ENCODE data around the gene POC1A.

POC1A gene

DNA sequence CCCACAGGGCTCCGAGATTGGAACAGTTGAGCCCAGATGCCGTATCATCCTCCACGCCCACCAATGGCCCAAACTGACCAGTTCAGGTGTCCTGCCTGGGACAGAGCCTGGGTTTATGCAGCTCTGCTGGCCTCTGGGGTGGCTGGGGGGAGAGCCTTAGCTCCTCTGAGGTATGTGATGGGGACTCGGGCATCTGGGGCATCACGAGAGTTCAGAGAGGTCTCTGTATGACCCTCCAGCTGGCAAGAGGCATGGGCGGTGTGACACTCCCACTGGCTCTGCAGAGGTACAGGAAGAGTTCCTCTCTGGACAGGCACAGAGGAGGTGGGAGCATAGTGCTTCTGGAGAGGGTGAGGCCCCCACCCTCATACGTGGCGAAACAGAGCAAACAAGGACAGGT lies 71.3 kb downstream of the POC1A start:
- DNase-seq, result no peak

DNA sequence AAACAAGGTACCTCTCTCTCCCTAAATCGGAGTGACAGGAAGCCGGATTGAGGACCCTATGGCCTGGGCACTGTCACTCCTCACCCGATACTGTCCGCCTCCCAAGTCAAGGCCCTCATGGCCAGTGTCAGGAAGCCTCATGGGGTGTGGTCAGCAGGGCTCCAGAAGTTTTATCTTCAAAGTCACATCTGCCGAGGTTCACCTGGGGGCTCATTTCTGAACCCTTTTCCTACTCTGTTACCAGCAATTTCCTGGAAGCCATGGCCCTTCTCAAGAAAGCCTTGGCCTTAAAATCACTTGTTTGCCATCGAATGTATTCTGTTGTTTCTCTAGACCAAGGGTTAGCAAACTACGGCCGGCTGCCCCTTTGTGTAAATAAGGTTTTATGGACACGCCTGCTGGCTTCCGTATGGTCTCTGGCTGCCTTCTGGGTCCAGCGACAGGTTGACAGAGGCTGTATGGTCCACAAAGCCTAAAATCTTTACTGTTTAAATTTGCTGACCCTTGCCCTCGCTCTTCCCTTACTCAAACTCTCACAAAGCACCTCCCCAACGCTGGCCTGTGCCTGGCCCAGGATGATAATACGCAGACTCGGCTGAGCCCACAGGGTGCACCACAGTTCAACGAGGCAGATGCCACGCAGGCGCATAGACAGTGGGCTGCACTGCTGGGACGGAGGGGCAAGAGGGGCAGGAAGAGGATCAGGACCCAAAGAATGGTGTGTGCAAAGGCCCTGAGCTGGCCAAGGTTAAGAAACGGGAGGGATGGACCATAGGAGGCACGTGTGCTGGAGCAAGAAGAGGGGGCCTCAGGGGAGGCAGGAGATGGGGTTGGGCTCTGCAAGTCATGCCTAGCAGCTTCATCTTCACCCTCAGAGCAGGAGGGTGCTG lies 73.1 kb downstream of the POC1A start:
- no peak for DNase-seq

DNA sequence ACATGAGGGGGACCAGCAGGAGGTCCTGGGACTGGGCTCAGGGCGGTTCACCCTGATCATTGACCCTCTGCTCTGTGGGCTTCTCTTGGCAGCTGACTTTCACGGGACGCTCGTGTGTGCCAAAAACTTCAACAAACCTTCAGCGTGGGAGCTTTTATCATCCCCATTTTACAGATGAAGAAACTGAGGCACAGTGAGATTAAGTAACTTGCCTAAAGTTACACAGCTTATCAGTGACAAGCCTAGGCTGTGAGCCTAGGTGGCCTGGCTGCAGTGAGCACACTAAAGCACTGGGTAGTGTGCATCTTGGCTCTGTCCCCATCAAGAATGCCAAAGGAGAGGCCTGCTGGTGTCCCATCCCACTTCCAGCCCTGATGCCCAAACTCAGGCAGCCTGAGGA lies 74.3 kb downstream of the POC1A start:
- no peak for DNase-seq

DNA sequence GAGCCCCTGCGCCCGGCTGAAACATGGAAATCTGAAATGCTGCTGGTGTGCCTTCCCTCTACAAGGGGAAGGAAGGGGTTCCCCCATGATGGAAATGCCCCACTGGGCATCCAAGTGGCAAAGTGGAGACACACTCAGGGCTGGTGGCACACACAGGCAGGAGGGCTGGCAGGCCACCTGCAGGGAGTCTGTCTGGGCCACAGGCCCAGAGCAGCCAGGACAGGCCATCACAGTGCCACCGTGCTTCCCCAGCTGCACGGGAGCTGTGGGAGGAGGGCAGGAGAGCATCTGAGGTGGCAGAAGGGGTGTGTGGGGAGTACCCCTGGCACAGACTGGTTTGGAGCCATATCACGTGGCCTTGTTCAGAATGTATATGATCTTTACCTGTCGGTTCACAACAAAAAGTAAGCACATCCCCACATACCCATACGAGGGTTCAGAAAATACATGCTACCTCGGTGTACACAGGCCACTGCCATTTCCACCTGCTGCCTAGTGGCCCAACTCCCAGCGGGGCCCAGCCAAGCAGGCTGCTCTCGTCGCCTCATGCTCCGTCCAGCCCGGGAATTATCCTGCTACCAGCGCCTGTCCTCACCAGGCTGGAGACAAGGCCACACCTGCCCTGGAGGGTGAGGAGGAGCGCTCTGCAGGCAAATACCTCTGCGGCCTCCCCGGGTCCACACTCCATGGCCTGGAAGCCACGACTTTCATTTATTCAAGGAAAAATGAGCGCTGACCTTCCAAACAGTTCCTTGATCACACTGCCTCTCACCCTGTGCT lies 75.3 kb downstream of the POC1A start:
- DNase-seq, result no peak

DNA sequence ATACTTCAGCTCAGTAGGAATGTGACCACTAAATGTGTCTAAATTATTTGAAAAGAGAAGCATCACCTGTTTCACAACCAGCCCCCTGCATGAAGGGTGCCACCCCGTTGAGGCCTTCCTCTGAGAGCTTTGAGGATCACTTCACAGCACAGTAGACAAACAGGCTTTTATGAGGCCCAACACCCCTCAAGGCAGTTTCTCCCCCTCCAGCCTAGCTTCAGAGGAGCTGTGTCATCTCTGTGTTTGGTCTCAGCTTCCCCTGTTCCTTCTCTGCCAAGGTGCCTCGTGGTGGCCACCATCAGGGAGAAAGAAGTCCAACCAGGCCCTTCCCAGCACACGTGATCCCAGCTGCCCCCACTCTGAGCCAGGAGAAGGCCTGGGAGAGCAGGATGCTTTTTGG lies 76.3 kb downstream of the POC1A start:
- no peak for DNase-seq

DNA sequence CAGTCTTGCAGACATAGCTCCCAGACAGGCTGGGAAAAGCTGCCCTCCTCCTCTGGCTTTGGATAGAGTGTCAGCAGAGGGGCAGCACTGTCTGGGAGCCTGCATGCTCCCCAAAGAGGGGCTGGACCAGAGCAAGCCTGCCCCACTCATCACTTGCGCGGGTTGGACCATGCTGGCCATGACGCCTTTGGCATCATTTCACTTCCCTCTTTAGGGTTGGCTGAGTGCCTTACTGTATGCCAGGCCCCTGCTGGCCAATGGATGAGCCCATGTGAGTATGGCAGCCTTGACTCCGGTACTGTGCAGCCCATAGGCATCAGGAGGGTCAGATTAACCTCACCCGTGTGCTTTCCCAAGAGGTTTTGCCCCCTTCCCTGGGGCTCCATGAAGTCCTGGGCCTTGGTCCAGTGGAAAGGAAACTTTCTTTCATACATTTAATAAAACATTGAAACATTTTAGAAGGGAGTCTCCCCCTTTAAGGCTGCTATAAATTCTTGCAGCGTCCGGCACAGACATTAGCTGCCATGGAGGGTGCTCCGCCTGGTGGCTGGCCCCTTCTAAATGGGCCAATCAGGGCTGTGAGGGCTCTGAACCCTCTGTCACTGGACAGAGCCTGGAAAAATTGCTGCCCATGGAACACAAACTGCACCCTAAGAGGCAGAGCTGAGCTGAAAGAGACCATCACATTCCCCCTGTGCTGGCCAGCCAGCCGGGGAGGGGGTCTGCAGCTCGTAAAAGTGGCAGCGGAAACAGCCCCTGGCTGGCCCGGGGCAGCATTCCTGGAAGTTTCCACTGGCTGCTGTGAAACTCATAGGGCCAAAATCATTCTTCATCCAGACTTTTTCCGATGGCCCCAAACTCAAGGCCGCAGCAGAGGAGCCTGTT lies 77.1 kb downstream of the POC1A start:
- no peak for DNase-seq

DNA sequence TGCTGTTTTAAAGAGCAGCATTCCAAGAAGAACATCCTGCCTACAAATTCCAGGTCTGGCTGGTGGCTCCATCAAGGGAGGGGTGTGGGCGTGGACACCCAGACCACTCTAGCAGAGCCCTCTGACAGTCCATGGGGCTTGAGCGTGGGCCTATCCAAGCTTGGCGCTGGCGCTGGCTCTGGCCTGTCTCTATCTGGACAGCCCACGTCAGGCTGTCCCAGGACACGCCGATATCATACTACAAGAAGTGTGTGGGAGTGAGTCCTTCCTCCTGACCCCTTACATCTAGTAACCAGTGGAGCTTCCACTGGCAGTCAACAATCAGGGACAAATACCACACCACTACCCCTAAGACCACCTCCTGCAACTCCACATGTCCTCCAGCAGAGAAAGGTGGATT lies 80.7 kb downstream of the POC1A start:
- DNase-seq, result no peak

DNA sequence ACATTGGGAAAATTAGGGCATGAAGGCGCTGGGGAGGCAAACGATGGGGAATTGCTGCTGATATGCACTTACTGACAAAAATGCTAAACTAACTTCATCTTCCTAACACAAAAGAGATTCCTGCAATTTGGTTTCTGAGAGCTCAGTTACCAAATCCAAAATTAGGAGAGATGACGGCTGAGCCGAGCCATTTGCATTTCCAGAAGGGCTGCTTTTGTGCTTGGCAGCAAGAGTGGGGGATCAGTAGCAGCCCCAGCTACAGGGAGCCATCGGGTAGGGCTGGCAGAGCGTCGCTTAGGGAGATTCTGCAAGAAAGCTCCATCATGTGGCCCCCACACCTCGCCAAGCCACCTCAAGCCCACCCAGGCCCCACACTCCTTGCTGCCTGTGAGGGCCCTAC lies 81.8 kb downstream of the POC1A start:
- DNase-seq, result no peak

DNA sequence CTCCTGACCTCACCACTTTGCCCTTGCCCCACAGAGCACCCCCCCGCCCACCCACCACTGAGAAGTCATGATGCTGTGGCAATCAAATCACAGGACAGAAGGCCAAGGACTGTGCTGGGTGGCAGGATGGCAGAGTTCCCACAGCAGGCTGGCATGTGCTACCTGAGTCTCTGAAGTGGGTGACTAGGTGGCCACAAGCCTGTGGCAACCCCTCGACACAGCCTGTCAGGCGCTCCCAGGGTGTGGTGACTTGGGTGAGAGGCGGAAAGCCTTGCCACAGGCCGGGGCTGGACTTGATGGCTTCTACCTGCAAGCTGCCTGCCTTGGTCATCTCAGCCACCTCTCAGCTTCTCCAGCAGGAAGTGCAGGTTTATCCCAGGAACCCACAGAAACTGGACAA lies 82.2 kb downstream of the POC1A start:
- DNase-seq, result no peak

DNA sequence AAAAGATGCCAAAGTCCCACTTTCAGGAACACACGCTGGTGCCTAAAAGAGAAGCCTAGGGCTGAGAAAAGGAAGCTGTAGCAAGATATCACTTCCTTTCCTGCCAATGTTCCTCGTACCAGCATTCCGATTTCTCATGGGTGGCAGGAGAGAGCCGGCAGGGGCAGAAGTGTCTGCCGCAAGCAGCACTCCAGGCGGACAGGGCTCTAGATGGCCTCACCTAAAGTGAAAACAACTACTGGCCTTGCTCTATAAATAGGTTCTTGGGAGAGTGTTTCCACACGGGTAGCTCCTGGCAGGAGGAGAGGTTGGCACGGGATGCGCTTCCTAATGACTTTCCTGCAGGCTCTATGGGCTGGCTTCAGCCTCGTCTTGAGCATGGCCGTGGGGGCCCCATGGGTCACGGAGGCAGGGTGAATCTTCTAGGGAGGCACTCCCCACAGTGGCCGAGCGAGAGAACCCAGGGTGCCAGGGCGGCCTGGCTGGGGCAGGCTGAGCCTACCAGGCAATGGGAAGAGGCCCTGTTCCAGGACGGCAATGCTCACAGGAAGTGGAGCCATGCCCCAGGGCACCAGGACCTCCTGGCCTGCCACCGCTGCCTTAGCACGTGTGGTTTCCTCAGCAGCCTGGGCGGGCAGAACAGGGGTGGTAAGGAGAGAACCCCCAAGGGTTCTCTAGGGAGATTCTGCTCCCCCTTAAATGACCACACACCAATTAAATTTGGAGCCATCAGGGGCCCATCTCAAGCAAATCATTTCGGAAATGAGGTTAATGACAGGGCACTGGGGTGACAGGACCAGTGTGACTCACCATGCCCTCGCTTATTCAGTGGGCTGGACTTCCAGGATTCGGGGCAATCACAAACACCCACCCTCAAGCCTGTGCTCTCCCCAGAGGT lies 83.2 kb downstream of the POC1A start:
- no peak for DNase-seq

DNA sequence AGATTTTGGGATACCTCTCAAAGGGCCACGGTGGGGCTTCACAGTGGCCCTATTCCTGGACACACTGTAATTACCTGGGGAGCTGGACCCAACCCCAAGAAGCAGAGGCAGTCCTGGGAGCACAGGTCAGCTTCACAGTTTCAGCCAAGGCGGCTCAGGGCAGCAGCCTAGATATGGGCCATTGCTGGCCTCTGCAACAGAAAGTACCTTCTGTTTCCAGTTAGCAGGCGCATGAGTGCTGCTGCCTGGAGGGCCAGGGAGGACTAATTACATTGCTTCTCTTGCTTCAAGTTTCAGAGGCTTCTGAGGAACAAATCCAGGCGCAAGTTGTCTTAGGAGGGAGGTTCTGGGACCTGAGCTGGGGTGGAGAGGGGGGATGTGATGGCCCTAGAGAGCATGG lies 84.4 kb downstream of the POC1A start:
- DNase-seq, result no peak

DNA sequence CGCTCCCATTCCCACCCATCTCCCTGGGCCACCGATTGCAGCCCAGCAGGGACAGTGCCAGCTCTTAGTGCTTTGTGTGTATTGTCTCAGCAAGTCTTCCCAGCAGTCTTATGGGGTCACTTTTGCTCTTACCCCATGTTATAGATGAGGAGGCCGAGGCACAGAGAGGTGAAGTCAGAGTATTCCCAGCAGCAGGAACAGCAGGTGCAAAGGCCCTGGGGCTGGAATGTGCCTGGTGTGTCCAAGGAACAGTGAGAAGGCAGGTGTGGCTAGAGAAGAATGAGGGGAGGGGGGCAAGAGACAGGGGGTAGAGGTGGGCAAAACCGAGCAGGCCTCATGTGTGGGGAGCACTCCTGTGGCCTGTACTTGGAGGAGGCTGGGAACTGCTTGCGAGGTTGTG lies 85.1 kb downstream of the POC1A start:
- no peak for DNase-seq

DNA sequence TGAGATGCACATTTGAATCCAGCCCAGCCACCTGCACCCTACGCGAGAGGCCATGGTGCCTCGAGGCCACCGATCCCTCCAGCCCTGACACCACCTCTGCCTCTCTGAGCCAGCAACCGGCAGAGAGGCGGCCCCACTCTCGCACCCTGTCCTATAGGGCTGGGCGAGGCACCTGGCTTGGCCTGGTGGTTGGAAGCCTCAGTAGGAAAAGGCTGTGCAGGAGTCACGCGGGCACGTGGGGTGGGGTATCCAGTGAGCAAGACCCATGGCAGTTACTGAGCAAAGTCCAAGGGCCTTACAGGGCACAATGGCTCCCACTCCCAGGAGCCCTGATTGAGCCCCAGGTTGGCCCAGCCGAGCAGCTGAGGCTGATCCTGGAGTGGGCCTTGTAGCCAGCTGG lies 85.5 kb downstream of the POC1A start:
- no peak for DNase-seq

DNA sequence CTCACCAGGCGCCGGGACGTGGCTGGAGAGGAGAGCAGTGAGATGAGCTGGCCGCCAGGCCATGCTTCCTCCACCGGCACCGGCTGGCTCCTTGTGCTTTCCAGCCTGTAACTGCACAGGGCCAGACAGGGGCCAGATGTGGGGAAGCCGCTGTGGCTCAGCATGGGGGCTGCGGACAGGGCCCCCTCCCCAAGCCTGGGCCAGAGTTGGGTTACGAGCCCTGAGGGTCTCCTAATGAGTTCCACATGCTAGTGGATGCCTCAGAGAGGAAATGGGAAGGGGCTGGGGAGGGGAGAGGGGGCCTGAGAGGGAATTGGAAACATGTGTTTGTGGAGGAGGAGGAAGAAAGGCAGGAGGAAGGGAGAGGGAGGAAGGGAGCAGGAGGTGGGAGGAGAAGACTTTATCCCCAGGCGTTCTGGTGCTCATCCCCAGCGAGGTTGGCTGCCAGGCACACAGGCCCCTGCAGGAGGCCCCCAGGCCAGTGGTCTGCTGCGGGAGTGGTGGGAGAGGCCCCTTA lies 86.1 kb downstream of the POC1A start:
- no peak for DNase-seq

DNA sequence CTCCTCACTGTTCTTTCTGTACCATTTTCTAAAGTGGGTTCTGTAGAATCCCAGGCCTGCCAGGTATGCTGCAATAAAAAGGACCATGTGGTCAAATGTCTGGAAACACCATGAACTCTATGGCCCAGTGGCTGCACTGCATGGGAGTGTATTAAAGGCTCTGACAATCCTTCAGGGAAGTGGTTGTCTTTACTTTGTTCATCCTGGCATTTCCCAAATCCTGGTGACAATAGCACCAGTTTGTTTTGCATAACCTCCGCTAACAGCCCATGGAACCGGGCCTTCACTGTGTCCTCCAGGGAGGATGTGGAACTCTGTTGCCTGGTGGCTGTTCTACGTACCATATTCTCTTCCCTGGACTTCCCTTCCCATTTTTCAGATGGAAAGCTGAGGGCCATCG lies 86.7 kb downstream of the POC1A start:
- DNase-seq, result no peak

DNA sequence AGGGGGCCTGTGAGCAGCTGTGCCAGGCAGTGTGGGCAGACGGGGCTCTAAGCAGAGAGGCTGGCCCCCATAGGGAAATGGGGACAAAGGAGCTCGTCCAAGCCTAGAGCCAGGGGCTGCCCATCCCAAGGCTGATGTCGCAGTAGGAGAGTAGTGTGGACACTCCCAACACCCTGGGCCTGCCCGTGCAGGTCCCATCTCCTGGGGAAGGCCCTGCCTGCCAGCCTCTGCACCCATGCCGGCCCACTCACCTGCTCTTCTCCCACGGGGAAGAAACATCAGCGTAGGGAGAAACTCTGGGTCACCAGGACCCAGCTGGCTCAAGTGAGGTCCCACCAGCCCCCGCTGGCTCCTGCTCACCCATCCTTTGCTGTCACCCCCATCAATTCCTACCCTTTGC lies 87.2 kb downstream of the POC1A start:
- DNase-seq, result no peak

DNA sequence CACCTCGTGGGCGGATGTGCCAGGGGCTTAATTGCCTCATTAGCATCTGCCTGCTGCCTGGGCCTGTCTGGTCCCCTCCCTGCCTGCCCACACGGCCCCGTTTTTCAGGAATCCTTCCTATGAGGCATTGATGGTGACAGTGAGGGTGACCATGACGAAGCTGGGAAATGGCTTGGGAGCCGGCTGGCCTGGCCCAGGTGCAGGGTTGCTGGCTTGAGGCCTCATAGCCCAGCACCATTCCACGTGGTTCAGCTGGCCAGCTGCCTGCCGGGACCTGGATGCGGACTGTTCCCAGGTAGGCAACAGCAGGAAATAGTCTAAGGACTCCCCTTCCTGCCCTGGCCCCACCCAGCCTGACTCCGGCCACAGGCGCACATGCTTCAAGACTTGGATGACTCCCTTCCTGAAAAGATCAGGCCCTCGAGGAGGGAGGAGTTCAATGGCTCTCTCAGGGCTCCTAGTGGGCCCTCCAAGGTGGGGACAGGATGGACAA lies 88.9 kb downstream of the POC1A start:
- DNase-seq, result no peak

DNA sequence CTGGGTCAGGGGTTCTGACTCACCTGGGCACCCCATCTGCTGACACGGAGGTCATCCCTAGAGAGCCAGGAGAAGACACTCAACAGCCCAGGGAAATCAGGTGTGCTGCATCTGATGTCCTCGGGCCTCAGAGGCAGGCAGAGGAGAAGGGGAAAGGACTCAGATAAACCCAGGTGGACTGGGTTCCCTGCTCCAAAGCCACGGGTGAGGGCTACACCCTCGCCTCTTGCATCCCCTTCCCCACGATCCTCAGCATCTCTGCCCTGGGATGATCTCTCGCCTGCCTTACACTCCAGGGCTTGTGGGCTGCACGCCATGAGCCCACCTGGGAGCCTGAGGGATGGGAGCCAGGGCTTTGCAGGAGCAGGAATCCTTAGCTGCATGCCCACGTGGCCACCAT lies 89.7 kb downstream of the POC1A start:
- no peak for DNase-seq

DNA sequence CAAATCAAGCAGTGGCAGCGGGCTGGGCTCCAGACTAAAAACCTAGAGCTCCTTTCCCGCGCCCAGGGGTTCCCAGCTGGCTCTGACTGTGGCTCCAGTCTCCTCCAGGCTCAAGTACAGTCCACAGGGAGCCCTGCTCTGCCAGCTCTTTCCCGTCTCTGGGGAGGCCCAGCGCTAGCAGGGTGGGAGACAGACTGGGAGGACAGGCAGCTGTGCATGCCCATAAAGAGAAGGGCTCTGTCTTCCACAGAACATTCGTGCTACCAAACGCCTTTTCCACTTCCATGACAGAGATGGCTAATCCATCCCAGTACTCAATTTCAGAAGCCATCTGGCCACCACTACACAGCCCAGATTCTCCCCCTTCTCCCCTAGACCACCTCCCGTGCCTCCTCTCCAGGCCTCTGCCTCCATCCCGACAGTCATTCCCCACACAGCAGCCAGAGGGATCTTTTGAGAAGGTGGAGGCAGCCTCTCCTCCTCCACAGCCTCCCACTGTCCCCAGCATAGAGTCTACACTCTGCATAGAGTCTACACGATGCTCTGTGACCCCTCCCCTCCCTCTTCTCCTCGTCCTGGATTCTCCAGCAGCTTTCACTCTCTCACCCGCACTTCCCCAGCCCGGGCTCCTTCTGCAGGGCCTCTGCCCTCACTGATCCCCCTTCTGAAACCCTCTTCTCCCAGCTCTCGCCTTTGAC lies 91.0 kb downstream of the POC1A start:
- no peak for DNase-seq

DNA sequence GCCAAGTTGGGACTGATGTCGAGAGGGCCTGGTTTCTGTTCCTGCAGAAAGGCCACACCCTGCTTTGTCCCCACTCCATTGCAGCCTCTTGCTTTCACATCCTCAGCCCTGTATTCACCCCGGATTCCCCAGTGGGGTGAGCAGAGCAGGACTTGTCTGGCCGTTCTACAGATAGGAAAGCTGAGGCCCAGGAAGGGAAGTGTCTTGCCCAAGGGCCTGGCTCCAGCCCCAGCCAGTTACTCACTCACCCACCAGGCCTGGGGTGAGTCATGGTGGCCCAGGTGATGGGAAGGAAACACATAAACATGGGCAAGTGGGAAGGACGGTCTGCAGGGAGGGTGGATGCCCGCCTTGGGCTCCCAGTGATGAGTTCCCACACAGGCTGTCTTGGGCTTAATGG lies 91.7 kb downstream of the POC1A start:
- no peak for DNase-seq

All from activated CD4-positive, alpha-beta T cell treated with anti-CD3 and anti-CD28 coated beads, Interleukin-10, Interleukin-2, amounts not matched to agents 100 ng/mL and 50 ng/mL, durations not matched to agents 16 hours and 8 hours (primary cell).